Hepatocyte (in vitro differentiated cells): ENCODE data around the gene SCAMP2.

Source experiments
- EZH2 ChIP-seq: fragments of 200-600 bp; sonication (generic); IDR thresholded peaks from 2 replicates; pipeline ENCODE4 v1.6.1; 2016; ENCODE audit warnings: antibody characterized with exemption, mild to moderate bottlenecking, borderline replicate concordance
- TF ChIP-seq, protein P1 (sequence below): fragments of 200-600 bp; sonication (generic); IDR thresholded peaks from 2 replicates; pipeline ENCODE4 v1.5.1; 2016; ENCODE audit warnings: antibody characterized with exemption, mild to moderate bottlenecking; ENCODE audit not compliant: poor library complexity

DNA sequence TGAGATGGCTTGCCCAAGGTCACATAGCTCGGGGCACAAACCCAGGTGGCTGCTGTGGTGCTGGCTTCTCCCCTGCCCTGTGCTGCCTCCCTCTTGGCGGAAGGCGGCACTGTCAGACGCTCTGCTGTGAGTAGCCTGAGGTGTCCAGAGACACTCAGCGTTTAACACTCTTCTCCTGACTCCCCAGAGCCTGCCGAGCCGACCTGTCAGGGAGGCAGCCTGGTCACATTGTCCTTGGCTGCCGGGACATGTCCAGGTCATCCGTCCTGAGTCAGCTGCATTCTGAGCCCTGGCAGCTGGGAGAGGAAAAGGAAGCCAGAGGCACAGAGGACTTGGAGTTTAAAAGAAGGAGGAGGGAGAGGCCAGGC, 55.8 kb downstream of the SCAMP2 start:
- TF ChIP-seq, protein P1, sequence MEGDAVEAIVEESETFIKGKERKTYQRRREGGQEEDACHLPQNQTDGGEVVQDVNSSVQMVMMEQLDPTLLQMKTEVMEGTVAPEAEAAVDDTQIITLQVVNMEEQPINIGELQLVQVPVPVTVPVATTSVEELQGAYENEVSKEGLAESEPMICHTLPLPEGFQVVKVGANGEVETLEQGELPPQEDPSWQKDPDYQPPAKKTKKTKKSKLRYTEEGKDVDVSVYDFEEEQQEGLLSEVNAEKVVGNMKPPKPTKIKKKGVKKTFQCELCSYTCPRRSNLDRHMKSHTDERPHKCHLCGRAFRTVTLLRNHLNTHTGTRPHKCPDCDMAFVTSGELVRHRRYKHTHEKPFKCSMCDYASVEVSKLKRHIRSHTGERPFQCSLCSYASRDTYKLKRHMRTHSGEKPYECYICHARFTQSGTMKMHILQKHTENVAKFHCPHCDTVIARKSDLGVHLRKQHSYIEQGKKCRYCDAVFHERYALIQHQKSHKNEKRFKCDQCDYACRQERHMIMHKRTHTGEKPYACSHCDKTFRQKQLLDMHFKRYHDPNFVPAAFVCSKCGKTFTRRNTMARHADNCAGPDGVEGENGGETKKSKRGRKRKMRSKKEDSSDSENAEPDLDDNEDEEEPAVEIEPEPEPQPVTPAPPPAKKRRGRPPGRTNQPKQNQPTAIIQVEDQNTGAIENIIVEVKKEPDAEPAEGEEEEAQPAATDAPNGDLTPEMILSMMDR: peak; percentile 18
- TF ChIP-seq EZH2: no peak
